KG1 (cell line): ENCODE data around the gene FLOT1.
A peak's percentile ranks its signal among the peaks of the same experiment; 100 is the strongest.

Experiments used
- DNase-seq: peaks from one replicate; lab custom pipeline; 2025; lab: John Stamatoyannopoulos, UW

Gene FLOT1

GRCh38 chr6:30742316-30743098, at the start of gene FLOT1:
Gene FLOT1, minus strand, starts transcription at chr6:30742687. Its CDS starts 498 bp downstream, at chr6:30742189.
- peak; percentile 82 for DNase-seq

- no peak for DNase-seq
Measured at GRCh38 chr6:30790724-30791383, 48.4 kb upstream of the FLOT1 start.

- no peak for DNase-seq
Measured at GRCh38 chr6:30789606-30790005, 47.1 kb upstream of the FLOT1 start.

DNA sequence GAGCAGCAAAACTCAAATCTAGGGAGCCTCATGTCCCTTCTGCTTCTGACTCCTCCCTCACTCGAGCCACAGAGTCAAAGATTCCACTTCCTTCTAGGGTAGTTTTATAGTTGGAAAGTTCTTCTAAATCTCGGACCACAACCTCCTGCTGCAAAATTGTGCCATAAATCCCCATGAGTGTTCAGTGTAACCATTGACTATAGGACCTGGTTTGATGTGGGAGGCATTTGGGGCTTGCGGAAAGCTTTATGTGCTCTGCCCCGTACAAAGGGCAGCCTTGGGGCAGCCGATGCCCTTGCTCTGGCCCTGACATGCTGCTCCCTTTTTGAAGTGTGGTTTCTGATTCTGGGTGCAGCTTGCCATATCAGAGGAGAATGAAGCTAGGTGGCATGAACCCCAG, 45.5 kb upstream of the FLOT1 start:
- DNase-seq, result peak; percentile 26

DNA sequence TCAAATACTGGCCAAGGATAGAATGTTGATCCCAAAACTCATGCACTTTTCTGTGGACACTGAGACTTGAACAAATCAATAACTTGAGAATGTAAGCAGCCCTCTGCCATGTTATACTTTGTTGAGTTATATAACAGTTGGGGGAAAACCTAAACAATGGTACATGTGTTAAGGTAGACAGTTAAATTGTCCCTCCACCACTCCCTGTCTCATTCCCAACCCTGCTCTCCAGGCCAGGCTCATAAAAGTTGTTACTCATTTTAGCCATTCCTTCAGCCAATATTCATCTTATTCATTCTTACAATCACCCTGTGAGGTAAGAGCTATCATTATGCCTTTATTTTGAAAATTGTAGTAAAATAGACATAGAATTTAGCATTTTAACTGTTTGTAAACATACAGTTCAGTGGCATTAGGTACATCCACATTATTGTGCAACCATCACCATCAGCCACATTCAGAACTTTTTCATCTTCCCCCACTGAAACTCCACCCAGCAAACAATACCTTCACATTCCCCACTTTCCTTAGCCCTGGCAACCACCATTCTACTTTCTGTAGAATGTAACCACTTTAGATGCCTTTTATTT, 40.0 kb upstream of the FLOT1 start:
- no peak for DNase-seq

GRCh38 chr6:30781743-30782424, 39.4 kb upstream of the FLOT1 start:
- DNase-seq, result peak; percentile 45

DNA sequence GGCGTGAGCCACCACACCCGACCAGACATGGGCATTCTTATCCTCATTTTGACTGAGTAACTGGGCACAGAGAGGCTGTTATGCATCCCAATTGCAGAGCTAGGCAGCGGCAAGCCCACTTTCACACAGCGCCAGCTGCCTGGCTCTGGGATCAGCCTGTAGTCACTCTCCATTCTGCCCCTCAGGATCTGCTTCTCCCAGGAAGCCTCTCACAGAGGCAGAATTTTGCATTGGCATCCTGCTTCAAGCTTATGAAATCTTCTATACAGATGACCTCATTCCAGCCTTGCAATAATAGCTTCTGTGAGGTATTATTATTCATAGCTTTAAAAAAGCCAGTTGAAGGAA, 38.9 kb upstream of the FLOT1 start:
- no peak for DNase-seq

DNA sequence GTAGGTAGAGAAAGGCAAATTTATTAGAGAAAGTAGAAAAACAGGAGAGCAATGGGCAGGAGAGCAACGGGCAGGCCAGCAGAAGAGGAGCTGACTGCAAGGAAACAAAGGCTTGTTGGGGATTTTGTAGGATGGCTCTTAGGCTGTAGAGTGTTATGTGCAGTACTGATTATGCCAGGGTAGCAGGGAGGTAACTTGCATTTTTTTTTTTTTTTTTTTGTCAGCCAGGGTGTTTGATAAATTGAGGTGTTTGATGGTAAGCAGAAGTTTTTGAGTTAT, 38.1 kb upstream of the FLOT1 start:
- no peak for DNase-seq

GRCh38 chr6:30779850-30780641, 37.6 kb upstream of the FLOT1 start:
- DNase-seq, result no peak

- no peak for DNase-seq
Measured at GRCh38 chr6:30778001-30778635, 35.6 kb upstream of the FLOT1 start.

- DNase-seq, result no peak
Measured at GRCh38 chr6:30777155-30777485, 34.6 kb upstream of the FLOT1 start.

GRCh38 chr6:30776390-30777154, 34.1 kb upstream of the FLOT1 start:
- DNase-seq, result no peak

GRCh38 chr6:30775104-30775503, 32.6 kb upstream of the FLOT1 start:
- no peak for DNase-seq

DNA sequence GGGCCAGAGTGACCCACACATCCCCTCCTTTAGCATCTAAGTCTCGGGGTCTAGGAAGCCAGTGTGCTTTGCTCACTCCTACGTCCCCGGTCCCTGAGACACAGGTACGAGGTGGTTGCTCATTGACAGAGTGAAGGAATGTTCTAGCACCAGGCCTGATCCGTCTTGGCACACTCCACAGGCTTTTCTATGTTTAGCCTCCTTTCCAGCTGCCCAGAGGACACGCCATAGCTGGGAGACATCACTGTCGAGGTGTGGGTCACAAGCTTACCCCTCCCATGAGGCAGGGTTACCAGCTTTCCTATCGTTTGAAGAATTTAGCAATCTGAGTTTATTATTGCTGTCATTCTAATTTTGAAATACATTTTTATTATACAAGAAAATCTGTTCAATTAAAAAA, 32.2 kb upstream of the FLOT1 start:
- no peak for DNase-seq

DNA sequence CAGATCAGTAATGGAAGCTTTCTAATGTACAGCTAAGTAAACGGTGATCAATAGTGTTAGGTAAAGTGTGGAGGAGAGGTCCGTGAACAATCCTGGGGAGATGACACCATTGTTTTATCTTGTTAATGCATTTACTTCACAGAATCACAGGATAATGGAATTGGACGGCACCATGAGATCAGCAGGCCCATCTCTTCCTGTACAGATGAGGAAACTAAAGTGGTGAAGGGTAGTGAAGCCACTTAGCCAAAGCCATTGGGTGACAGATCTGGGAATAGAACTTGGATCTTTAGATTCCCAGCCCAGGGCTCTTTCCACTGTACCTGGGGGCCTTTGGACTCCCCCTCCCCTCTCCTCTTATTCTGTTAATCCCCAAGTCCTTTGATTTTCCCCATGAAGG, 28.1 kb upstream of the FLOT1 start:
- DNase-seq, result no peak

GRCh38 chr6:30769853-30770524, 27.5 kb upstream of the FLOT1 start:
- no peak for DNase-seq

GRCh38 chr6:30769088-30769852, 26.8 kb upstream of the FLOT1 start:
- no peak for DNase-seq

DNA sequence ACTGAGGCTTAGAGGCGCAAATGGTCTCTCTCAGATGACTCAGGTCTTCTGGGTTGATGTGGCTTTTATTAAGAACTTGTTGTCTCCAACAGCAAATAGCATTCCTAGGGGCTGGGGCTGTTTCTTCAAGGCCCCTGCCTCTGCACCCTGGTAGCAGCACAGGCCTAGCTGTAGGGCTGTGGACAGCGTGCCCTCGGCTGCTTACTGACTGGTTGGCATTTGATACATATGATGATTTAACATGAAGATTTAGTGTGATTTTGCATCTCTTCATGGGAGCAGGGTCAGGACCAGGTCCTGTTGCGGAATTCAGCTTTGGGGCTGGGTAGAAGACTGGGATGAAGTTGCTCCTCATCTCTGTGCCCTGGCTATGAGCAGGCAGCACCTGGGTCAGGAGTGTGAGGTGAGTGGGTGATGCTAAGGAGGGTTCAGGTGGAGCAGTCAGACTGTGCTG, 26.2 kb upstream of the FLOT1 start:
- no peak for DNase-seq

GRCh38 chr6:30767944-30768301, 25.4 kb upstream of the FLOT1 start:
- no peak for DNase-seq
